Activated CD8-positive, alpha-beta T cell treated with anti-CD3 and anti-CD28 coated beads for 36 hours (primary cell): Measurements from ENCODE around the gene TCP11L2. TPM values are rescaled to one million over a fixed set of nuclear protein-coding genes. Genes with fewer than 3 reads are reported as not detected.

Experiments
- ATAC-seq: fragments of 200-7000 bp; cut with Tn5 transposase; one replicate; pipeline ENCODE4 v1.10.0; 2021; ENCODE audit warnings: mild to moderate bottlenecking, moderate library complexity
- CTCF ChIA-PET: fragments of 350-600 bp; sonication (Branson Sonifier 250); formaldehyde crosslinking; loops from one replicate; lab custom pipeline; 2021; ENCODE audit warnings: antibody characterized with exemption; lab: Charles Lee
- POLR2A ChIA-PET: fragments of 350-600 bp; sonication (Branson Sonifier 250); formaldehyde crosslinking; loops from one replicate; lab custom pipeline; 2021; ENCODE audit warnings: antibody characterized with exemption; lab: Charles Lee
- DNase-seq: peaks from one replicate; pipeline ENCODE4 v3.0.0-alpha.2; 2020
- H3K27ac Mint-ChIP-seq: one replicate; pipeline ENCODE4 v1.8.0; 2021; ENCODE audit warnings: mild to moderate bottlenecking, mixed read lengths
- H3K27me3 Mint-ChIP-seq: one replicate; pipeline ENCODE4 v1.8.0; 2021; ENCODE audit warnings: mixed read lengths
- H3K36me3 Mint-ChIP-seq: one replicate; pipeline ENCODE4 v1.8.0; 2021; ENCODE audit warnings: low read depth, mixed read lengths
- H3K4me1 Mint-ChIP-seq: one replicate; pipeline ENCODE4 v1.8.0; 2021; ENCODE audit warnings: low read depth, mixed read lengths
- H3K4me3 Mint-ChIP-seq: one replicate; pipeline ENCODE4 v1.8.0; 2021; ENCODE audit warnings: mild to moderate bottlenecking, moderate library complexity, mixed read lengths
- H3K9me3 Mint-ChIP-seq: one replicate; pipeline ENCODE4 v1.8.0; 2021; ENCODE audit warnings: mixed read lengths
- intact Hi-C: fragments of 100-400 bp; cut with micrococcal nuclease; formaldehyde crosslinking; loops from one replicate; pipeline ENCODE4 v1.10.0; 2022
- total RNA-seq, 2 experiments: library from RNA; stranded (reverse); gene quantifications; one replicate each; pipeline ENCODE4 v1.2.3, GENCODE V29; 2021
- TF ChIP-seq, protein P1 (sequence below): fragments of 200-600 bp; IDR thresholded peaks from one replicate; pipeline ENCODE4 v1.8.0; 2022; ENCODE audit warnings: antibody characterized with exemption, mild to moderate bottlenecking

TCP11L2 gene
- total RNA-seq, 2 experiments from 2014 or later = 11.9 to 13.2 TPM

DNA sequence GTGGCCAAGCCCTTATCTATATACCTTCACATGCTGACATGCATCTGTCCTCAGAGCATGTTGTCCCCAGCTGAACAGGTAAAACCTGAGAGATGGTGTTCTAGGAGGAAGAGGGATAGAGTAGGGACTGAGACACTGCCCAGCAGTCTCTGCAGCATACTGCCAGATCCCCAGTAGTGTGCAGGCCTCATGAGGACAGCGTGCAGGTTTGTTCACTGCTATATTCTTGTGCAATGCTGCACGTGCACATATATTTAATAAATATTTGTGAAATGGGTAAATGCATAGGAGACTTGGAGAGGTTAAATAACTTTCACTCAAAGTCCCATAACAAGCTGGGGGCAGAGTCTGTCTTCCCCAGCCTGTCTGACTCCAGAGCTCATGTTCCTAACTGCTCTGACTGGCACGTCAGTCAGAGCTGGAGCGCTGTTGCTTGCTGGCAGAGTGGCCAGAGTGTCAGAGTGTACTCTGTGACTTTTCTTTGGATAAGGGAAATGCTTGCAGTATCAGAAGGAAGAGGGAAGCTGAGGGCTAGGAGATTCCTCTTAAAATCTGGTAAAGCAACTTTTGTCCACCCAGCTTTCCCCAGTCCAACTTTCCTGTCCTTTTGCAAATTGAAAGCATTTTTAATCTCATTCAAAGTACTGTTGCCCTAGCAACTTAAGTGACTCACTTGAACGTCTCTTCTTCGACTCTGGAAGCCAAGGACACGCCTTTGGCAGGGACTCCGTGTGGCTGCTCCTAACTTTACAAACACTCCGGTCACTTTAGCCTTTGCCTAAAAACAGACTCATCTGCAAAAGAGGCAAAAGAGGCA, 40.1 kb downstream of the TCP11L2 start:
- ChIA-PET POLR2A (no interaction called here), CTCF (interaction anchor here (2.6 kb wide), 1 partner anchor 15 kb away, joined by 9 read pairs; the partner anchor contains the start of gene POLR3B)
- Mint-ChIP-seq H3K27ac (no peak overlapping the region), H3K27me3 (no peaks in the 10 kb centered on the region), H3K9me3 (no peaks in the 10 kb centered on the region), H3K4me3 (no peak overlapping the region), H3K36me3 (peaks cover 5% of the 10 kb centered on the region), H3K4me1 (peaks cover 4% of the 10 kb centered on the region)
- TF ChIP-seq, protein P1, sequence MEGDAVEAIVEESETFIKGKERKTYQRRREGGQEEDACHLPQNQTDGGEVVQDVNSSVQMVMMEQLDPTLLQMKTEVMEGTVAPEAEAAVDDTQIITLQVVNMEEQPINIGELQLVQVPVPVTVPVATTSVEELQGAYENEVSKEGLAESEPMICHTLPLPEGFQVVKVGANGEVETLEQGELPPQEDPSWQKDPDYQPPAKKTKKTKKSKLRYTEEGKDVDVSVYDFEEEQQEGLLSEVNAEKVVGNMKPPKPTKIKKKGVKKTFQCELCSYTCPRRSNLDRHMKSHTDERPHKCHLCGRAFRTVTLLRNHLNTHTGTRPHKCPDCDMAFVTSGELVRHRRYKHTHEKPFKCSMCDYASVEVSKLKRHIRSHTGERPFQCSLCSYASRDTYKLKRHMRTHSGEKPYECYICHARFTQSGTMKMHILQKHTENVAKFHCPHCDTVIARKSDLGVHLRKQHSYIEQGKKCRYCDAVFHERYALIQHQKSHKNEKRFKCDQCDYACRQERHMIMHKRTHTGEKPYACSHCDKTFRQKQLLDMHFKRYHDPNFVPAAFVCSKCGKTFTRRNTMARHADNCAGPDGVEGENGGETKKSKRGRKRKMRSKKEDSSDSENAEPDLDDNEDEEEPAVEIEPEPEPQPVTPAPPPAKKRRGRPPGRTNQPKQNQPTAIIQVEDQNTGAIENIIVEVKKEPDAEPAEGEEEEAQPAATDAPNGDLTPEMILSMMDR = no peak
- ATAC-seq (no peak), DNase-seq (no peak)
- intact Hi-C loops = no loop called here

- H3K4me3 Mint-ChIP-seq = no peak overlapping the region
- H3K27me3 Mint-ChIP-seq = no peaks in the 10 kb centered on the region
- TF ChIP-seq, protein P1 = no peak
- ATAC-seq (no peak), DNase-seq (no peak)
- ChIA-PET POLR2A (no interaction called here), CTCF (interaction anchor here (2.6 kb wide), 1 partner anchor 14 kb away, joined by 9 read pairs; the partner anchor contains the start of gene POLR3B)
- no peaks in the 10 kb centered on the region for H3K9me3 Mint-ChIP-seq
- H3K36me3 Mint-ChIP-seq = peaks cover 5% of the 10 kb centered on the region
- intact Hi-C loops = no loop called here
- H3K27ac Mint-ChIP-seq = no peak overlapping the region
- peaks cover 4% of the 10 kb centered on the region for H3K4me1 Mint-ChIP-seq
These were observed 40.6 kb downstream of the TCP11L2 start for GRCh38 chr12:106343214-106343528.

GRCh38 chr12:106344131-106344530, 41.6 kb downstream of the TCP11L2 start:
- no peaks in the 10 kb centered on the region for H3K27me3 Mint-ChIP-seq
- no peak overlapping the region for H3K4me3 Mint-ChIP-seq
- POLR2A ChIA-PET = no interaction called here
- CTCF ChIA-PET = interaction anchor here (2.6 kb wide), 1 partner anchor 13 kb away, joined by 14 read pairs; the partner anchor contains the start of gene POLR3B
- H3K36me3 Mint-ChIP-seq = peaks cover 2% of the 10 kb centered on the region
- H3K4me1 Mint-ChIP-seq = peaks cover 2% of the 10 kb centered on the region
- no peaks in the 10 kb centered on the region for H3K9me3 Mint-ChIP-seq
- ATAC-seq (no peak), DNase-seq (no peak)
- TF ChIP-seq, protein P1 = no peak
- intact Hi-C loops = no loop called here
- peak overlapping the region; percentile 3 for H3K27ac Mint-ChIP-seq

GRCh38 chr12:106345746-106346145, 43.2 kb downstream of the TCP11L2 start:
- intact Hi-C loops = no loop called here
- ChIA-PET CTCF (interaction anchor here (0.7 to 2.6 kb wide), 6 partner anchors 11 to 122 kb away, joined by 3 to 14 read pairs (median 3); partner anchors contain the start of gene POLR3B), POLR2A (interaction anchor here (1.6 kb wide), 1 partner anchor 12 kb away, joined by 5 read pairs; the partner anchor contains the start of gene POLR3B)
- Mint-ChIP-seq H3K4me3 (no peak overlapping the region), H3K4me1 (peaks cover 2% of the 10 kb centered on the region), H3K9me3 (no peaks in the 10 kb centered on the region), H3K27ac (peak overlapping the region; percentile 61), H3K27me3 (no peaks in the 10 kb centered on the region), H3K36me3 (no peaks in the 10 kb centered on the region)
- TF ChIP-seq, protein P1 = peak; percentile 16
- no peak for DNase-seq
- peak; percentile 64 for ATAC-seq

- Mint-ChIP-seq H3K9me3 (no peaks in the 10 kb centered on the region), H3K4me1 (peaks cover 2% of the 10 kb centered on the region), H3K27me3 (no peaks in the 10 kb centered on the region), H3K36me3 (no peaks in the 10 kb centered on the region), H3K4me3 (no peak overlapping the region), H3K27ac (no peak overlapping the region)
- ChIA-PET POLR2A (no interaction called here), CTCF (interaction anchor here (1.0 to 2.6 kb wide), 4 partner anchors 9 to 125 kb away, joined by 3 to 8 read pairs (median 5); partner anchors contain the start of gene POLR3B)
- no peak for DNase-seq
- ATAC-seq = no peak
- intact Hi-C loops = no loop called here
- TF ChIP-seq, protein P1 = no peak
These were observed 45.9 kb downstream of the TCP11L2 start for GRCh38 chr12:106348411-106348810.
